ENCODE results near the gene CPVL. TPM values are rescaled to one million over a fixed set of nuclear protein-coding genes. Genes with fewer than 3 reads are reported as not detected.

The CPVL gene
- total and polyA plus RNA-seq, 2 of the 8 experiments (the other 6 are each of a cell fraction or from before 2014, with no cell fraction given), result 40.0 to 55.0 TPM

GRCh38 chr7:29063872-29064271 is 82.5 kb downstream of the CPVL start (continued):
- TF ChIP-seq ASH2L (IDR thresholded peaks at IDR 0.05; ENCODE audit: low read length), result no peak
- TF ChIP-seq KDM5A (IDR thresholded peaks at IDR 0.05; ENCODE audit: low read length), result no peak
- no peak for TF ChIP-seq YY1 (IDR thresholded peaks at IDR 0.05; ENCODE audit: low read depth, low read length)

Measured in H1 (cell line).